ENCODE results near the gene FRYL. TPM values are rescaled to one million over a fixed set of nuclear protein-coding genes. Genes with fewer than 3 reads are reported as not detected.
"Not testable (repeated sequence)": the region's sequence is repeated elsewhere in the genome, so short reads cannot be mapped to it uniquely, and the experiment has no call there.

The FRYL gene
- total RNA-seq, 1 donor from 2014 or later = 36.2 TPM

- no peak for DNase-seq (ENCODE audit: missing footprints)
- intact Hi-C loops (cut with DNase I) = no loop called here
- ATAC-seq = no peak
Measured at GRCh38 chr4:48791313-48791712, 11.2 kb upstream of the FRYL start.

GRCh38 chr4:48790561-48790960 is 10.5 kb upstream of the FRYL start:
- ATAC-seq = no peak
- intact Hi-C loops (cut with DNase I) = no loop called here

GRCh38 chr4:48787056-48787455 is 7.0 kb upstream of the FRYL start:
- intact Hi-C loops (cut with DNase I) = no loop called here
- DNase-seq (ENCODE audit: missing footprints) = no peak
- no peak for ATAC-seq

More at GRCh38 chr4:48790561-48790960, 10.5 kb upstream of the FRYL start:
- DNase-seq (ENCODE audit: missing footprints) = no peak

GRCh38 chr4:48786549-48786948 is 6.5 kb upstream of the FRYL start:
- no peak for DNase-seq (ENCODE audit: missing footprints)
- no peak for ATAC-seq
- intact Hi-C loops (cut with DNase I) = no loop called here

- DNase-seq (ENCODE audit: missing footprints) = no peak
- intact Hi-C loops (cut with DNase I) = no loop called here
- ATAC-seq = no peak
Measured at GRCh38 chr4:48785302-48785701, 5.2 kb upstream of the FRYL start.

GRCh38 chr4:48781968-48782367 is 1.9 kb upstream of the FRYL start:
- intact Hi-C loops (cut with DNase I) = no loop called here
- no peak for DNase-seq (ENCODE audit: missing footprints)
- ATAC-seq = no peak

- intact Hi-C loops (cut with DNase I) = loop anchor here (1.0 kb wide), 1 partner anchor 50 kb away; the partner anchor contains the start of gene OCIAD1
- DNase-seq (ENCODE audit: missing footprints) (no peak), ATAC-seq (no peak)
Measured at GRCh38 chr4:48780865-48781214, 761 bp upstream of the FRYL start.

GRCh38 chr4:48779095-48779997 is 733 bp downstream of the FRYL start:
- intact Hi-C loops (cut with DNase I) = loop anchor here (5.0 to 10.0 kb wide), 4 partner anchors 75 to 202 kb away; no protein-coding TSS in a partner anchor
- ATAC-seq (peak; percentile 69), DNase-seq (ENCODE audit: missing footprints) (peak; percentile 89)

- ATAC-seq (no peak), DNase-seq (ENCODE audit: missing footprints) (no peak)
- intact Hi-C loops (cut with DNase I) = loop anchor here (5.0 to 10.0 kb wide), 4 partner anchors 74 to 201 kb away; no protein-coding TSS in a partner anchor
Measured at GRCh38 chr4:48778431-48779094, 1.5 kb downstream of the FRYL start.

GRCh38 chr4:48777739-48778138 is 2.3 kb downstream of the FRYL start:
- intact Hi-C loops (cut with DNase I) = loop anchor here (5.0 to 10.0 kb wide), 4 partner anchors 73 to 200 kb away; no protein-coding TSS in a partner anchor

GRCh38 chr4:48774760-48775710 is 5.0 kb downstream of the FRYL start:
- ATAC-seq (no peak), DNase-seq (ENCODE audit: missing footprints) (no peak)
- intact Hi-C loops (cut with DNase I) = loop anchor here (5.0 to 10.0 kb wide), 4 partner anchors 70 to 198 kb away; no protein-coding TSS in a partner anchor

More at GRCh38 chr4:48777739-48778138, 2.3 kb downstream of the FRYL start:
- DNase-seq (ENCODE audit: missing footprints) (no peak), ATAC-seq (no peak)

GRCh38 chr4:48772556-48772955 is 7.5 kb downstream of the FRYL start:
- no peak for ATAC-seq
- no peak for DNase-seq (ENCODE audit: missing footprints)
- intact Hi-C loops (cut with DNase I) = loop anchor here (10.0 kb wide), 1 partner anchor 68 kb away; no protein-coding TSS in a partner anchor

- intact Hi-C loops (cut with DNase I) = no loop called here
- DNase-seq (ENCODE audit: missing footprints) (no peak), ATAC-seq (no peak)
Measured at GRCh38 chr4:48767055-48767929, 12.8 kb downstream of the FRYL start.

GRCh38 chr4:48766131-48766792 is 13.8 kb downstream of the FRYL start:
- DNase-seq (ENCODE audit: missing footprints) (no peak), ATAC-seq (no peak)
- intact Hi-C loops (cut with DNase I) = no loop called here

GRCh38 chr4:48762408-48762807 is 17.7 kb downstream of the FRYL start:
- ATAC-seq (no peak), DNase-seq (ENCODE audit: missing footprints) (no peak)
- intact Hi-C loops (cut with DNase I) = no loop called here

GRCh38 chr4:48761286-48761685 is 18.8 kb downstream of the FRYL start:
- DNase-seq (ENCODE audit: missing footprints) = no peak
- intact Hi-C loops (cut with DNase I) = no loop called here
- ATAC-seq = no peak

- intact Hi-C loops (cut with DNase I); ATAC-seq; DNase-seq (ENCODE audit: missing footprints): not testable (repeated sequence)
Measured at GRCh38 chr4:48758703-48759102, 21.4 kb downstream of the FRYL start.
